GM12878 (cell line): ENCODE data around the gene NBEA. TPM values are rescaled to one million over a fixed set of nuclear protein-coding genes. Genes with fewer than 3 reads are reported as not detected.
"Not testable (repeated sequence)": the region's sequence is repeated elsewhere in the genome, so short reads cannot be mapped to it uniquely, and the experiment has no call there.

Experiments used
- ATAC-seq: fragments of 200-7000 bp; cut with Tn5 transposase; 3 replicates; pipeline ENCODE4 v1.9.1; 2020; ENCODE audit warnings: mild to moderate bottlenecking, moderate library complexity
- BruUV-seq: library from RNA; stranded (reverse); fragments of 400-500 nt; replicated peaks from 2 replicates; lab custom pipeline; 2021; lab: Mats Ljungman, UMichigan
- CTCF ChIA-PET: fragments of 300-600 bp; sonication (Branson Sonifier 250); formaldehyde crosslinking; extraction: SDS; loops from one replicate; lab custom pipeline; 2021; ENCODE audit warnings: inconsistent platforms; lab: Yijun Ruan, JAX
- POLR2A ChIA-PET: fragments of 350-600 bp; formaldehyde crosslinking; extraction: SDS; loops from one replicate; lab custom pipeline; 2021; ENCODE audit warnings: inconsistent platforms; lab: Charles Lee
- RAD21 ChIA-PET: fragments of 300-600 bp; sonication (Branson Sonifier 250); formaldehyde crosslinking; loops from one replicate; lab custom pipeline; 2023; ENCODE audit warnings: antibody characterized with exemption; ENCODE audit not compliant: unreplicated experiment; lab: Charles Lee
- SMC1A ChIA-PET: fragments of 300-600 bp; sonication (Branson Sonifier 250); formaldehyde crosslinking; loops from one replicate; lab custom pipeline; 2023; ENCODE audit not compliant: unreplicated experiment, uncharacterized antibody; lab: Charles Lee
- DNase-seq: peaks from one replicate; pipeline ENCODE4 v3.0.0-alpha.2; 2011; ENCODE audit warnings: low read depth, low spot score
- FAIRE-seq: peaks from 3 replicates; lab custom pipeline; 2011; peaks lifted over from hg19 to GRCh38; lab: Jason Lieb, UNC
- H2AFZ ChIP-seq: 2 replicates; pipeline ENCODE4 v1.6.0; 2011; ENCODE audit warnings: low read depth, low read length, control low read depth; ENCODE audit not compliant: control insufficient read depth
- H3K27ac ChIP-seq: 2 replicates; pipeline ENCODE4 v1.5.1; 2011; ENCODE audit warnings: control low read depth; ENCODE audit not compliant: control insufficient read depth, insufficient read depth
- H3K27me3 ChIP-seq, 2 experiments: replicated peaks in 1 of 2; 2 replicates each; pipeline versions ENCODE4 v1.6.0 to v1.6.1; 2011; ENCODE audit warnings: low read length in 1 of 2; ENCODE audit not compliant: control insufficient read depth in 2 of 2, insufficient read depth in 2 of 2
- H3K36me3 ChIP-seq, 2 experiments: 2 replicates each; pipeline ENCODE4 v1.5.1; 2011; ENCODE audit warnings: low read length in 1 of 2; ENCODE audit not compliant: control insufficient read depth in 2 of 2, insufficient read depth in 2 of 2
- H3K4me1 ChIP-seq: 2 replicates; pipeline ENCODE4 v1.6.1; 2011; ENCODE audit warnings: mild to moderate bottlenecking, low read length, moderate library complexity, mixed read lengths; ENCODE audit not compliant: control insufficient read depth, insufficient read depth
- H3K4me2 ChIP-seq: 2 replicates; pipeline ENCODE4 v1.6.0; 2011; ENCODE audit warnings: control low read depth; ENCODE audit not compliant: control insufficient read depth, insufficient read depth
- H3K4me3 ChIP-seq: fragments of 200-600 bp; sonication (generic); 2 replicates; pipeline ENCODE4 v1.5.1; 2016
- H3K79me2 ChIP-seq: 2 replicates; pipeline ENCODE4 v1.6.0; 2011; ENCODE audit warnings: low read length; ENCODE audit not compliant: control insufficient read depth, insufficient read depth
- H3K9ac ChIP-seq: 2 replicates; pipeline ENCODE4 v1.8.0; 2011; ENCODE audit warnings: low read length, control low read depth, mixed read lengths; ENCODE audit not compliant: control insufficient read depth, insufficient read depth
- H3K9me3 ChIP-seq: replicated peaks from 3 replicates; pipeline ENCODE4 v1.5.1; 2011; ENCODE audit warnings: mild to moderate bottlenecking, low read length; ENCODE audit not compliant: control insufficient read depth, insufficient read depth
- H4K20me1 ChIP-seq: 2 replicates; pipeline ENCODE4 v1.6.0; 2011; ENCODE audit not compliant: control insufficient read depth, insufficient read depth
- CHD1 ChIP-seq: IDR thresholded peaks from 2 replicates; pipeline ENCODE4 v1.6.1; 2012; ENCODE audit warnings: low read depth, low read length, improper control_type of control experiment
- FOS ChIP-seq: IDR thresholded peaks from 3 replicates; pipeline ENCODE4 v1.6.1; 2011; ENCODE audit warnings: borderline replicate concordance; ENCODE audit not compliant: insufficient read length; ENCODE audit errors: extremely low read depth
- NFYA ChIP-seq: IDR thresholded peaks from 2 replicates; pipeline ENCODE4 v1.6.1; 2011; ENCODE audit warnings: low read depth, mild to moderate bottlenecking, low read length, improper control_type of control experiment, borderline replicate concordance
- NR2C2 ChIP-seq: IDR thresholded peaks from 2 replicates; pipeline ENCODE4 v1.6.1; 2011; ENCODE audit warnings: borderline replicate concordance, low read depth; ENCODE audit not compliant: control insufficient read depth, insufficient read length
- NRF1 ChIP-seq: conservative IDR thresholded peaks from 2 replicates; pipeline ENCODE4 v1.6.1; 2011; ENCODE audit warnings: mild to moderate bottlenecking, low read depth, low read length, improper control_type of control experiment
- SIX5 ChIP-seq: IDR thresholded peaks from 2 replicates; pipeline ENCODE4 v1.6.1; 2011; ENCODE audit warnings: mild to moderate bottlenecking, low read depth, low read length, moderate library complexity; ENCODE audit not compliant: severe bottlenecking
- SPI1 ChIP-seq: IDR thresholded peaks from 2 replicates; pipeline ENCODE4 v1.6.1; 2011; ENCODE audit warnings: low read depth, mild to moderate bottlenecking, low read length, moderate library complexity, borderline replicate concordance; ENCODE audit not compliant: insufficient read depth
- TCF3 ChIP-seq: IDR thresholded peaks from 2 replicates; pipeline ENCODE4 v1.6.1; 2012; ENCODE audit warnings: low read depth, mild to moderate bottlenecking, low read length, borderline replicate concordance; ENCODE audit not compliant: insufficient read depth
- ZNF217 ChIP-seq: fragments of 450-650 bp; IDR thresholded peaks from 2 replicates; pipeline ENCODE4 v1.6.1; 2017; ENCODE audit warnings: antibody characterized with exemption, mild to moderate bottlenecking
- WGBS: methylation state at CpG from one replicate; pipeline ENCODE4 v1.1.6; 2016; ENCODE audit warnings: low lambda C conversion rate; ENCODE audit not compliant: insufficient replicate concordance, insufficient coverage; ENCODE audit errors: missing lambda C conversion rate; 5-methylcytosine and 5-hydroxymethylcytosine counted together
- in situ Hi-C: fragments of 300-500 bp; cut with MboI; formaldehyde crosslinking; loops from 9 replicates; pipeline ENCODE4 v1.14.3; 2018; ENCODE audit warnings: mixed read lengths
- intact Hi-C: fragments of 100-400 bp; cut with micrococcal nuclease; formaldehyde crosslinking; loops from one replicate; pipeline ENCODE4 v1.14.2; 2022; ENCODE audit not compliant: unreplicated experiment
- polyA plus RNA-seq, 11 experiments: library from polyadenylated mRNA; depleted of rRNA in 4 of 11; unstranded in 6 of 11; stranded (reverse) in 5 of 11; fragments of >200 nt; fragmentation: Nextera tagmentation in 4 of 11; fragmentation: Illumina TruSeq in 1 of 11; extraction: Ambion mirVana in 4 of 11; extraction: Trizol in 1 of 11; gene quantifications; 1 replicate in 1 of 11; 2 replicates in 10 of 11; pipeline versions ENCODE4 v1.2.1 to v1.2.3, GENCODE V29; 2011 to 2016; ENCODE audit warnings: inconsistent platforms in 2 of 11, missing spikeins in 2 of 11, low read depth in 1 of 11
- total RNA-seq, 4 experiments: library from RNA; depleted of rRNA in 3 of 4; stranded (reverse); fragments of >200 nt in 3 of 4; fragmentation: Illumina TruSeq in 1 of 4; extraction: Trizol in 1 of 4; gene quantifications; 2 replicates each; pipeline versions ENCODE4 v1.2.1 to v1.2.3, GENCODE V29; 2013 to 2021

NBEA gene
- total and polyA plus RNA-seq, 10 of the 15 experiments (the other 5 are each of a cell fraction or from before 2014, with no cell fraction given): 0.23 to 3.6 (median 0.55) TPM

DNA sequence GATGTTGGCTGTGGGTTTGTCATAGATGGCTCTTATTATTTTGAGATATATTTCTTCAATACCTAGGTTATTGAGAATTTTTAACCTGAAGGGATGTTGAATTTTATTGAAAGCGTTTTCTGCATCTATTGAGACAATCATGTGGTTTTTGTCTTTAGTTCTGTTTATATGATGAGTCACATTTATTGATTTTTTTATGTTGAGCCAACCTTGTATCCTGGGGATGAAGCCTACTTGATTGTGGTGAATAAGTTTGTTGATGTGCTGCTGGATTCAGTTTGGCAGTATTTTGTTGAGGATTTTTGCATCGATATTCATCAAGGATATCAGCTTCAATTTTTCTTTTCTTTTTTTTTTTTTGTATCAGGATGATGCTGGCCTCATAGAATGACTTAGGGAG, 29.4 kb downstream of the NBEA start:
- in situ Hi-C loops (no loop called here), intact Hi-C loops (no loop called here)
- 19% methylated on average over 2 of the region's 2 CpGs for WGBS
- Histone ChIP-seq H2AFZ (no peak overlapping the region), H3K36me3 (no peaks in the 10 kb centered on the region), H3K9ac (no peak overlapping the region), H3K4me2 (no peak overlapping the region), H3K79me2 (no peaks in the 10 kb centered on the region), H3K27me3 (no peaks in the 10 kb centered on the region), H3K4me1 (no peaks in the 10 kb centered on the region), H4K20me1 (no peaks in the 10 kb centered on the region), H3K9me3 (no peaks in the 10 kb centered on the region; the same call in 2 of the 3 replicates), H3K4me3 (no peak overlapping the region), H3K27ac (no peak overlapping the region)
- ATAC-seq (no peak), DNase-seq (no peak), FAIRE-seq (no peak)
- SMC1A ChIA-PET: no interaction called here
- POLR2A ChIA-PET: no interaction called here
- BruUV-seq: no TSS peak
- RAD21 ChIA-PET: no interaction called here
- TF ChIP-seq NRF1 (no peak), SIX5 (no peak), FOS (no peak), NFYA (no peak), NR2C2 (no peak), CHD1 (no peak), ZNF217 (no peak), TCF3 (no peak), SPI1 (no peak)
- CTCF ChIA-PET: no interaction called here

DNA sequence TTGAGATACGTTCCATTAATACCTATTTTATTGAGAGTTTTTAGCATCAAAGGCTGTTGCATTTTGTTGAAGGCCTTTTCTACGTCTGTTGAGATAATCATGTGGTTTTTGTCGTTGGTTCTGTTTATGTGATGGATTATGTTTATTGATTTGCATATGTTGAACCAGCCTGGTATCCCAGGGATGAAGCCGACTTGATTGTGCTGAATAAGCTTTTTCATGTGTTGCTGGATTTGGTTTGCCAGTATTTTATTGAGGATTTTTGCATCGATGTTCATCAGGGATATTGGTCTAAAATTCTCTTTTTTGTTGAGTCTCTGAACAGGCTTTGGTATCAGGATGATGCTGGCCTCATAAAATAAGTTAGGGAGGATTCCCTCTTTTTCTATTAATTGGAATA, 43.1 kb downstream of the NBEA start:
- 0% methylated on average over 5 of the region's 5 CpGs for WGBS
- H3K9ac ChIP-seq, H3K27ac ChIP-seq, RAD21 ChIA-PET, POLR2A ChIA-PET, H3K4me2 ChIP-seq, H3K4me3 ChIP-seq, H3K4me1 ChIP-seq, H4K20me1 ChIP-seq, BruUV-seq, H3K27me3 ChIP-seq, H3K36me3 ChIP-seq, DNase-seq, H3K79me2 ChIP-seq, SMC1A ChIA-PET, ATAC-seq, in situ Hi-C loops, H3K9me3 ChIP-seq, H2AFZ ChIP-seq, FAIRE-seq, intact Hi-C loops, CTCF ChIA-PET: not testable (repeated sequence)
